ENCODE results near the gene CRYBA2. TPM values are rescaled to one million over a fixed set of nuclear protein-coding genes. Genes with fewer than 3 reads are reported as not detected.
A peak's percentile ranks its signal among the peaks of the same experiment; 100 is the strongest.

CRYBA2 gene
- polyA plus RNA-seq, 1 donor from 2014 or later: not detected

- H2AFZ ChIP-seq (ENCODE audit: low read depth, low read length): no peak overlapping the region
- no peaks in the 10 kb centered on the region for H3K27me3 ChIP-seq (ENCODE audit: insufficient read depth, low read depth, low read length)
Measured at GRCh38 chr2:219030177-219030940, 37.1 kb upstream of the CRYBA2 start.

GRCh38 chr2:219029829-219030165 lies 36.6 kb upstream of the CRYBA2 start:
- Histone ChIP-seq H3K27me3 (ENCODE audit: insufficient read depth, low read depth, low read length) (no peaks in the 10 kb centered on the region), H3K9ac (ENCODE audit: low read length) (no peak overlapping the region), H3K36me3 (ENCODE audit: insufficient read depth, low read length) (no peaks in the 10 kb centered on the region), H3K4me3 (ENCODE audit: low read length) (no peak overlapping the region), H3K9me2 (ENCODE audit: insufficient read depth, low read length) (no peaks in the 10 kb centered on the region), H3K27ac (ENCODE audit: low read length) (no peak overlapping the region), H3F3A (ENCODE audit: insufficient read depth, low read length, poor library complexity, severe bottlenecking) (no peaks in the 10 kb centered on the region), H4K20me1 (ENCODE audit: insufficient read depth) (no peaks in the 10 kb centered on the region), H3K79me2 (replicated peaks; ENCODE audit: insufficient read depth, low read length) (no peaks in the 10 kb centered on the region), H3K9me3 (ENCODE audit: low read length) (no peaks in the 10 kb centered on the region), H3K4me2 (ENCODE audit: low read length) (no peak overlapping the region), H2AFZ (ENCODE audit: low read depth, low read length) (no peak overlapping the region)
- TF ChIP-seq EZH2 (IDR thresholded peaks at IDR 0.05; ENCODE audit: borderline replicate concordance, insufficient read depth, low read length, poor library complexity, severe bottlenecking): no peak
- TF ChIP-seq EP300 (conservative IDR thresholded peaks at IDR 0.05; ENCODE audit: poor library complexity, severe bottlenecking): no peak
- TF ChIP-seq MXI1 (conservative IDR thresholded peaks at IDR 0.05; ENCODE audit: poor library complexity, severe bottlenecking): no peak
- peak; percentile 90 for TF ChIP-seq SMC3 (conservative IDR thresholded peaks at IDR 0.05; ENCODE audit: poor library complexity)
- no peak for TF ChIP-seq TAF1 (IDR thresholded peaks at IDR 0.05; ENCODE audit: low read depth)
- peak; percentile 95 for TF ChIP-seq CTCF (IDR thresholded peaks at IDR 0.05; ENCODE audit: poor library complexity, severe bottlenecking)

More at GRCh38 chr2:219030177-219030940, 37.1 kb upstream of the CRYBA2 start:
- Histone ChIP-seq H3K9me2 (ENCODE audit: insufficient read depth, low read length) (no peaks in the 10 kb centered on the region), H3K36me3 (ENCODE audit: insufficient read depth, low read length) (no peaks in the 10 kb centered on the region), H3K79me2 (replicated peaks; ENCODE audit: insufficient read depth, low read length) (no peaks in the 10 kb centered on the region), H3K9me3 (ENCODE audit: low read length) (no peaks in the 10 kb centered on the region), H3K4me2 (ENCODE audit: low read length) (no peak overlapping the region), H4K20me1 (ENCODE audit: insufficient read depth) (no peaks in the 10 kb centered on the region), H3K9ac (ENCODE audit: low read length) (no peak overlapping the region), H3F3A (ENCODE audit: insufficient read depth, low read length, poor library complexity, severe bottlenecking) (no peaks in the 10 kb centered on the region), H3K4me3 (ENCODE audit: low read length) (no peak overlapping the region), H3K27ac (ENCODE audit: low read length) (no peak overlapping the region)
- TF ChIP-seq REST (IDR thresholded peaks at IDR 0.05; ENCODE audit: borderline replicate concordance): no peak
- TF ChIP-seq SMC3 (conservative IDR thresholded peaks at IDR 0.05; ENCODE audit: poor library complexity): no peak
- no peak for TF ChIP-seq CTCF (IDR thresholded peaks at IDR 0.05; ENCODE audit: poor library complexity, severe bottlenecking)
- no peak for TF ChIP-seq MXI1 (conservative IDR thresholded peaks at IDR 0.05; ENCODE audit: poor library complexity, severe bottlenecking)
- TF ChIP-seq POLR2AphosphoS5 (IDR thresholded peaks at IDR 0.05): no peak
- TF ChIP-seq EP300 (conservative IDR thresholded peaks at IDR 0.05; ENCODE audit: poor library complexity, severe bottlenecking): no peak
- no peak for TF ChIP-seq EZH2 (IDR thresholded peaks at IDR 0.05; ENCODE audit: borderline replicate concordance, insufficient read depth, low read length, poor library complexity, severe bottlenecking)
- TF ChIP-seq TAF1 (IDR thresholded peaks at IDR 0.05; ENCODE audit: low read depth): no peak
- no peak for TF ChIP-seq RAD21 (conservative IDR thresholded peaks at IDR 0.05)

Data from neural cell (in vitro differentiated cells).